ENCODE measurements around the gene PSD4.

GRCh38 chr2:113198790-113199612 lies 25.2 kb downstream of the PSD4 start:
- TF ChIP-seq, protein P1, sequence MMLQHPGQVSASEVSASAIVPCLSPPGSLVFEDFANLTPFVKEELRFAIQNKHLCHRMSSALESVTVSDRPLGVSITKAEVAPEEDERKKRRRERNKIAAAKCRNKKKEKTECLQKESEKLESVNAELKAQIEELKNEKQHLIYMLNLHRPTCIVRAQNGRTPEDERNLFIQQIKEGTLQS (IDR thresholded peaks at IDR 0.05): no peak
- TF ChIP-seq POLR2A (IDR thresholded peaks at IDR 0.05; ENCODE audit: borderline replicate concordance, extremely low read depth, insufficient read depth, insufficient read length): peak; percentile 46
- TF ChIP-seq YY1 (IDR thresholded peaks at IDR 0.05; ENCODE audit: extremely low read depth, insufficient replicate concordance, low read depth, low read length): peak; percentile 4
- peak; percentile 71 to 98 (median 80) for TF ChIP-seq CTCF (IDR thresholded peaks at IDR 0.05 in 2 of 3, conservative IDR thresholded peaks at IDR 0.05 in 1 of 3; ENCODE audit: borderline replicate concordance in 1 of 3, insufficient read depth in 1 of 3, low read depth in 2 of 3, low read length in 2 of 3)
- no peak for TF ChIP-seq EZH2phosphoT487 (IDR thresholded peaks at IDR 0.05; ENCODE audit: borderline replicate concordance)
- TF ChIP-seq POLR2AphosphoS5 (IDR thresholded peaks at IDR 0.05; ENCODE audit: low read depth, low read length): peak; percentile 72; the same call in 1 of the 2 replicates
- TF ChIP-seq EZH2 (IDR thresholded peaks at IDR 0.05): no peak
- TF ChIP-seq, protein P2, sequence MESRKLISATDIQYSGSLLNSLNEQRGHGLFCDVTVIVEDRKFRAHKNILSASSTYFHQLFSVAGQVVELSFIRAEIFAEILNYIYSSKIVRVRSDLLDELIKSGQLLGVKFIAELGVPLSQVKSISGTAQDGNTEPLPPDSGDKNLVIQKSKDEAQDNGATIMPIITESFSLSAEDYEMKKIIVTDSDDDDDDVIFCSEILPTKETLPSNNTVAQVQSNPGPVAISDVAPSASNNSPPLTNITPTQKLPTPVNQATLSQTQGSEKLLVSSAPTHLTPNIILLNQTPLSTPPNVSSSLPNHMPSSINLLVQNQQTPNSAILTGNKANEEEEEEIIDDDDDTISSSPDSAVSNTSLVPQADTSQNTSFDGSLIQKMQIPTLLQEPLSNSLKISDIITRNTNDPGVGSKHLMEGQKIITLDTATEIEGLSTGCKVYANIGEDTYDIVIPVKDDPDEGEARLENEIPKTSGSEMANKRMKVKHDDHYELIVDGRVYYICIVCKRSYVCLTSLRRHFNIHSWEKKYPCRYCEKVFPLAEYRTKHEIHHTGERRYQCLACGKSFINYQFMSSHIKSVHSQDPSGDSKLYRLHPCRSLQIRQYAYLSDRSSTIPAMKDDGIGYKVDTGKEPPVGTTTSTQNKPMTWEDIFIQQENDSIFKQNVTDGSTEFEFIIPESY (IDR thresholded peaks at IDR 0.05; ENCODE audit: extremely low read depth, insufficient replicate concordance, low read length): no peak

Data from HCT116 (cell line).